HEK293 (cell line): ENCODE data around the gene MAPKAPK5.

Experiments
- EGR2 ChIP-seq: fragments of 450-650 bp; formaldehyde crosslinking; IDR thresholded peaks from 2 replicates; pipeline ENCODE4 v1.5.1; 2016; ENCODE audit warnings: low read depth, missing biosample characterization, missing genetic modification characterization
- GFI1B ChIP-seq: fragments of 450-650 bp; formaldehyde crosslinking; IDR thresholded peaks from 2 replicates; pipeline ENCODE4 v1.5.1; 2016; ENCODE audit warnings: missing biosample characterization, missing genetic modification characterization
- GLIS2 ChIP-seq: fragments of 450-650 bp; formaldehyde crosslinking; IDR thresholded peaks from 2 replicates; pipeline ENCODE4 v1.5.1; 2016; ENCODE audit warnings: missing biosample characterization, missing genetic modification characterization
- HOXC10 ChIP-seq: sonication (generic); formaldehyde crosslinking; IDR thresholded peaks from 2 replicates; pipeline ENCODE4 v1.8.1; 2023; ENCODE audit warnings: mild to moderate bottlenecking, missing genetic modification reagents
- KLF8 ChIP-seq: fragments of 450-650 bp; formaldehyde crosslinking; IDR thresholded peaks from 2 replicates; pipeline ENCODE4 v1.5.1; 2016; ENCODE audit warnings: missing biosample characterization, missing genetic modification characterization
- OSR2 ChIP-seq: fragments of 450-650 bp; formaldehyde crosslinking; IDR thresholded peaks from 2 replicates; pipeline ENCODE4 v1.5.1; 2016; ENCODE audit warnings: missing biosample characterization, missing genetic modification characterization
- SP2 ChIP-seq: fragments of 450-650 bp; formaldehyde crosslinking; IDR thresholded peaks from 2 replicates; pipeline ENCODE4 v1.5.1; 2016; ENCODE audit warnings: missing biosample characterization, missing genetic modification characterization
- SP3 ChIP-seq: fragments of 450-650 bp; formaldehyde crosslinking; IDR thresholded peaks from 2 replicates; pipeline ENCODE4 v1.5.1; 2016; ENCODE audit warnings: missing biosample characterization, missing genetic modification characterization
- YY1 ChIP-seq: fragments of 450-650 bp; formaldehyde crosslinking; IDR thresholded peaks from 2 replicates; pipeline ENCODE4 v1.5.1; 2018; ENCODE audit warnings: missing biosample characterization, missing genetic modification characterization
- ZBTB21 ChIP-seq: fragments of 450-650 bp; formaldehyde crosslinking; IDR thresholded peaks from 2 replicates; pipeline ENCODE4 v1.5.1; 2017; ENCODE audit warnings: missing biosample characterization, missing genetic modification characterization
- ZBTB48 ChIP-seq: fragments of 450-650 bp; formaldehyde crosslinking; IDR thresholded peaks from 2 replicates; pipeline ENCODE4 v1.5.1; 2016; ENCODE audit warnings: missing biosample characterization, missing genetic modification characterization
- ZBTB7A ChIP-seq: fragments of 450-650 bp; formaldehyde crosslinking; IDR thresholded peaks from 2 replicates; pipeline ENCODE4 v1.5.1; 2016; ENCODE audit warnings: low read depth, missing biosample characterization, missing genetic modification characterization
- ZEB2 ChIP-seq: fragments of 450-650 bp; formaldehyde crosslinking; IDR thresholded peaks from 2 replicates; pipeline ENCODE4 v1.5.1; 2016; ENCODE audit warnings: missing biosample characterization, missing genetic modification characterization
- ZFHX2 ChIP-seq: fragments of 450-650 bp; formaldehyde crosslinking; conservative IDR thresholded peaks from 2 replicates; pipeline ENCODE4 v1.5.1; 2016; ENCODE audit warnings: missing biosample characterization, missing genetic modification characterization
- ZIC2 ChIP-seq: fragments of 450-650 bp; formaldehyde crosslinking; IDR thresholded peaks from 2 replicates; pipeline ENCODE4 v1.5.1; 2016; ENCODE audit warnings: missing biosample characterization, missing genetic modification characterization
- ZNF214 ChIP-seq: fragments of 450-650 bp; formaldehyde crosslinking; IDR thresholded peaks from 2 replicates; pipeline ENCODE4 v1.5.1; 2017; ENCODE audit warnings: missing biosample characterization, mild to moderate bottlenecking, missing genetic modification characterization, borderline replicate concordance
- ZNF221 ChIP-seq: fragments of 450-650 bp; formaldehyde crosslinking; IDR thresholded peaks from 2 replicates; pipeline ENCODE4 v1.5.1; 2017; ENCODE audit warnings: missing biosample characterization, missing genetic modification characterization, borderline replicate concordance
- ZNF302 ChIP-seq: fragments of 450-650 bp; formaldehyde crosslinking; IDR thresholded peaks from 2 replicates; pipeline ENCODE4 v1.5.1; 2016; ENCODE audit warnings: missing biosample characterization, missing genetic modification characterization, low read depth
- ZNF311 ChIP-seq: fragments of 450-650 bp; formaldehyde crosslinking; IDR thresholded peaks from 2 replicates; pipeline ENCODE4 v1.5.1; 2017; ENCODE audit warnings: missing biosample characterization, missing genetic modification characterization, borderline replicate concordance
- ZNF335 ChIP-seq: fragments of 450-650 bp; formaldehyde crosslinking; conservative IDR thresholded peaks from 2 replicates; pipeline ENCODE4 v1.5.1; 2016; ENCODE audit warnings: missing biosample characterization, missing genetic modification characterization
- ZNF350 ChIP-seq: fragments of 450-650 bp; formaldehyde crosslinking; IDR thresholded peaks from 2 replicates; pipeline ENCODE4 v1.5.0; 2017; ENCODE audit warnings: missing biosample characterization, mild to moderate bottlenecking, missing genetic modification characterization
- ZNF501 ChIP-seq: fragments of 450-650 bp; formaldehyde crosslinking; IDR thresholded peaks from 2 replicates; pipeline ENCODE4 v1.5.1; 2016; ENCODE audit warnings: missing biosample characterization, missing genetic modification characterization
- ZNF521 ChIP-seq: fragments of 450-650 bp; formaldehyde crosslinking; IDR thresholded peaks from 2 replicates; pipeline ENCODE4 v1.5.1; 2017; ENCODE audit warnings: missing biosample characterization, mild to moderate bottlenecking, missing genetic modification characterization
- ZNF529 ChIP-seq: fragments of 450-650 bp; formaldehyde crosslinking; IDR thresholded peaks from 2 replicates; pipeline ENCODE4 v1.5.1; 2017; ENCODE audit warnings: missing genetic modification characterization, missing biosample characterization; ENCODE audit not compliant: insufficient replicate concordance
- ZNF610 ChIP-seq: fragments of 450-650 bp; formaldehyde crosslinking; IDR thresholded peaks from 2 replicates; pipeline ENCODE4 v1.5.1; 2016; ENCODE audit warnings: missing biosample characterization, missing genetic modification characterization, borderline replicate concordance
- ZNF624 ChIP-seq: fragments of 450-650 bp; formaldehyde crosslinking; IDR thresholded peaks from 2 replicates; pipeline ENCODE4 v1.5.1; 2017; ENCODE audit warnings: missing biosample characterization, missing genetic modification characterization
- ZNF664 ChIP-seq: fragments of 450-650 bp; formaldehyde crosslinking; IDR thresholded peaks from 2 replicates; pipeline ENCODE4 v1.5.1; 2016; ENCODE audit warnings: missing biosample characterization, missing genetic modification characterization
- ZNF707 ChIP-seq: fragments of 450-650 bp; formaldehyde crosslinking; IDR thresholded peaks from 2 replicates; pipeline ENCODE4 v1.5.1; 2016; ENCODE audit warnings: missing biosample characterization, missing genetic modification characterization
- ZNF76 ChIP-seq: fragments of 450-650 bp; formaldehyde crosslinking; IDR thresholded peaks from 2 replicates; pipeline ENCODE4; 2016; ENCODE audit warnings: low read depth, missing biosample characterization, missing genetic modification characterization, borderline replicate concordance
- ZNF785 ChIP-seq: fragments of 450-650 bp; formaldehyde crosslinking; IDR thresholded peaks from 2 replicates; pipeline ENCODE4 v1.5.1; 2016; ENCODE audit warnings: missing biosample characterization, missing genetic modification characterization
- ZNF843 ChIP-seq: fragments of 450-650 bp; formaldehyde crosslinking; IDR thresholded peaks from 2 replicates; pipeline ENCODE4 v1.5.1; 2016; ENCODE audit warnings: missing biosample characterization, missing genetic modification characterization
- ZSCAN23 ChIP-seq: fragments of 450-650 bp; formaldehyde crosslinking; IDR thresholded peaks from 2 replicates; pipeline ENCODE4 v1.5.1; 2016; ENCODE audit warnings: missing biosample characterization, missing genetic modification characterization
- TF ChIP-seq, protein P1 (sequence below): fragments of 450-650 bp; formaldehyde crosslinking; optimal IDR thresholded peaks from 2 replicates; pipeline ENCODE3; 2016; ENCODE audit warnings: missing biosample characterization, mild to moderate bottlenecking, missing genetic modification characterization
- TF ChIP-seq, protein P2 (sequence below): fragments of 450-650 bp; formaldehyde crosslinking; IDR thresholded peaks from 2 replicates; pipeline ENCODE4 v1.5.1; 2016; ENCODE audit warnings: missing biosample characterization, missing genetic modification characterization
- TF ChIP-seq, protein P3 (sequence below): fragments of 450-650 bp; formaldehyde crosslinking; IDR thresholded peaks from 2 replicates; pipeline ENCODE4 v1.5.1; 2016; ENCODE audit warnings: missing biosample characterization, missing genetic modification characterization
- TF ChIP-seq, protein P4 (sequence below): fragments of 450-650 bp; formaldehyde crosslinking; IDR thresholded peaks from 2 replicates; pipeline ENCODE4 v1.5.1; 2016; ENCODE audit warnings: missing biosample characterization, missing genetic modification characterization

The MAPKAPK5 gene

DNA sequence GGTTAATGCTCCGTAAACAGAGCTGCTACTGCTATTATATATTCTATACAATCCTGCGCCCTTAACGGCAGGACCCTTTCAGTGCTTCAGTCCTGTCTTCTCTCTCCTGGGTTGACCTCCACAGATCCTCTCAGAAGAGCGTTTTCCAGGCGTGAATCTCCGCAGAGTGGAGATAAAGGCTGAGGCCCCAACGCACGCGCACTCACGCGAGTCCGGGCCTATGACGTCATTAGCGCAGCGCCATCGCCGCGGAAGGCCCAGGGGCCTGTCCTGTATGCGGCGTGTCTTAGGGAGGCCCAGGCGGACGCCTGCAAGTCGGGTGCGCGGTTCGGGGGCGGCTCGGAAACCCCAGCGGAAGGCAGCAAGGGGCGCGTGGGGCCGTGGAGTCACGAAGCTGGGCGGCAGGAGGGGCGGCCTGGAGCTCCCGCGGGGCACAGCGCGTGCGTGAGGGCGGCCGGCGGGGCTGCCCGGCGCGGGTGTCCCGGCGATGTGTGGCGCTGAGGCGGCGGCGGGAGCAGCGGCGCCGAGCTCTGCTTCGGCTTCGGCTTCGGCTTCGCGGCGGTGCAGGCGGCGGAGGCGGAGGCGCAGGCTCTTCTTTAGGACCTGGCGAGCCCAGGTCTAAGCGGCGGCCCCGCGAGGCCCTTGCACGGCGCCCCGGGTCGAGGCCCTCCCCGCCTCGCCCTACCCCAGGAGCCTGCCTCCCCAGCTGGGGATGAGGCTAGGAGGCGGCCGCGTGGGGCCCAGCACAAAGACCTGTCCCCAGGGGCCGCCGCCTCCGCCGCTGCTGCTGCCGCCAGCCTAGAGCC lies at the start of gene MAPKAPK5 (continued):
- TF ChIP-seq YY1 (peak; percentile 84), ZFHX2 (tag by site-specific recombination) (peak; percentile 80), ZNF610 (tag by site-specific recombination) (peak; percentile 61), ZNF529 (tag by site-specific recombination) (no peak), GFI1B (tag by site-specific recombination) (0 out of 2 replicates have a peak, but pooled peaks have one; percentile 22), ZNF664 (tag by site-specific recombination) (no peak), ZNF76 (tag by site-specific recombination) (peak; percentile 84), ZBTB7A (tag by site-specific recombination) (peak; percentile 73; the same call in 1 of the 2 replicates), ZNF624 (tag by site-specific recombination) (no peak), ZIC2 (tag by site-specific recombination) (peak; percentile 11; the same call in 1 of the 2 replicates), ZNF501 (tag by site-specific recombination) (peak; percentile 79; the same call in 1 of the 2 replicates), KLF8 (tag by site-specific recombination) (peak; percentile 89), GLIS2 (tag by site-specific recombination) (peak; percentile 20; the same call in 1 of the 2 replicates), ZSCAN23 (tag by site-specific recombination) (peak; percentile 43; the same call in 1 of the 2 replicates), ZNF214 (no peak), HOXC10 (CRISPR knock-in tag) (no peak), ZNF302 (tag by site-specific recombination) (no peak), ZNF221 (tag by site-specific recombination) (no peak), OSR2 (tag by site-specific recombination) (no peak), ZNF311 (tag by site-specific recombination) (no peak), ZNF521 (tag by site-specific recombination) (no peak), SP2 (tag by site-specific recombination) (peak; percentile 60), SP3 (tag by site-specific recombination) (peak; percentile 61), ZNF335 (tag by site-specific recombination) (peak; percentile 100), ZBTB21 (tag by site-specific recombination) (peak; percentile 92), ZNF350 (tag by site-specific recombination) (no peak), ZNF843 (0 out of 2 replicates have a peak, but pooled peaks have one; percentile 37), ZEB2 (tag by site-specific recombination) (0 out of 2 replicates have a peak, but pooled peaks have one; percentile 47), ZNF707 (no peak), EGR2 (tag by site-specific recombination) (peak; percentile 50; the same call in 1 of the 2 replicates), ZBTB48 (tag by site-specific recombination) (0 out of 2 replicates have a peak, but pooled peaks have one; percentile 31), ZNF785 (tag by site-specific recombination) (0 out of 2 replicates have a peak, but pooled peaks have one; percentile 73)
- TF ChIP-seq, protein P1, sequence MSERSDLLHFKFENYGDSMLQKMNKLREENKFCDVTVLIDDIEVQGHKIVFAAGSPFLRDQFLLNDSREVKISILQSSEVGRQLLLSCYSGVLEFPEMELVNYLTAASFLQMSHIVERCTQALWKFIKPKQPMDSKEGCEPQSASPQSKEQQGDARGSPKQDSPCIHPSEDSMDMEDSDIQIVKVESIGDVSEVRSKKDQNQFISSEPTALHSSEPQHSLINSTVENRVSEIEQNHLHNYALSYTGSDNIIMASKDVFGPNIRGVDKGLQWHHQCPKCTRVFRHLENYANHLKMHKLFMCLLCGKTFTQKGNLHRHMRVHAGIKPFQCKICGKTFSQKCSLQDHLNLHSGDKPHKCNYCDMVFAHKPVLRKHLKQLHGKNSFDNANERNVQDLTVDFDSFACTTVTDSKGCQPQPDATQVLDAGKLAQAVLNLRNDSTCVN = peak; percentile 98
- TF ChIP-seq, protein P2, sequence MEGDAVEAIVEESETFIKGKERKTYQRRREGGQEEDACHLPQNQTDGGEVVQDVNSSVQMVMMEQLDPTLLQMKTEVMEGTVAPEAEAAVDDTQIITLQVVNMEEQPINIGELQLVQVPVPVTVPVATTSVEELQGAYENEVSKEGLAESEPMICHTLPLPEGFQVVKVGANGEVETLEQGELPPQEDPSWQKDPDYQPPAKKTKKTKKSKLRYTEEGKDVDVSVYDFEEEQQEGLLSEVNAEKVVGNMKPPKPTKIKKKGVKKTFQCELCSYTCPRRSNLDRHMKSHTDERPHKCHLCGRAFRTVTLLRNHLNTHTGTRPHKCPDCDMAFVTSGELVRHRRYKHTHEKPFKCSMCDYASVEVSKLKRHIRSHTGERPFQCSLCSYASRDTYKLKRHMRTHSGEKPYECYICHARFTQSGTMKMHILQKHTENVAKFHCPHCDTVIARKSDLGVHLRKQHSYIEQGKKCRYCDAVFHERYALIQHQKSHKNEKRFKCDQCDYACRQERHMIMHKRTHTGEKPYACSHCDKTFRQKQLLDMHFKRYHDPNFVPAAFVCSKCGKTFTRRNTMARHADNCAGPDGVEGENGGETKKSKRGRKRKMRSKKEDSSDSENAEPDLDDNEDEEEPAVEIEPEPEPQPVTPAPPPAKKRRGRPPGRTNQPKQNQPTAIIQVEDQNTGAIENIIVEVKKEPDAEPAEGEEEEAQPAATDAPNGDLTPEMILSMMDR (tag by site-specific recombination) = no peak
- TF ChIP-seq, protein P3, sequence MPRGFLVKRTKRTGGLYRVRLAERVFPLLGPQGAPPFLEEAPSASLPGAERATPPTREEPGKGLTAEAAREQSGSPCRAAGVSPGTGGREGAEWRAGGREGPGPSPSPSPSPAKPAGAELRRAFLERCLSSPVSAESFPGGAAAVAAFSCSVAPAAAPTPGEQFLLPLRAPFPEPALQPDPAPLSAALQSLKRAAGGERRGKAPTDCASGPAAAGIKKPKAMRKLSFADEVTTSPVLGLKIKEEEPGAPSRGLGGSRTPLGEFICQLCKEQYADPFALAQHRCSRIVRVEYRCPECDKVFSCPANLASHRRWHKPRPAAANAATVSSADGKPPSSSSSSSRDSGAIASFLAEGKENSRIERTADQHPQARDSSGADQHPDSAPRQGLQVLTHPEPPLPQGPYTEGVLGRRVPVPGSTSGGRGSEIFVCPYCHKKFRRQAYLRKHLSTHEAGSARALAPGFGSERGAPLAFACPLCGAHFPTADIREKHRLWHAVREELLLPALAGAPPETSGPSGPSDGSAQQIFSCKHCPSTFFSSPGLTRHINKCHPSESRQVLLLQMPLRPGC (tag by site-specific recombination) = peak; percentile 80
- TF ChIP-seq, protein P4, sequence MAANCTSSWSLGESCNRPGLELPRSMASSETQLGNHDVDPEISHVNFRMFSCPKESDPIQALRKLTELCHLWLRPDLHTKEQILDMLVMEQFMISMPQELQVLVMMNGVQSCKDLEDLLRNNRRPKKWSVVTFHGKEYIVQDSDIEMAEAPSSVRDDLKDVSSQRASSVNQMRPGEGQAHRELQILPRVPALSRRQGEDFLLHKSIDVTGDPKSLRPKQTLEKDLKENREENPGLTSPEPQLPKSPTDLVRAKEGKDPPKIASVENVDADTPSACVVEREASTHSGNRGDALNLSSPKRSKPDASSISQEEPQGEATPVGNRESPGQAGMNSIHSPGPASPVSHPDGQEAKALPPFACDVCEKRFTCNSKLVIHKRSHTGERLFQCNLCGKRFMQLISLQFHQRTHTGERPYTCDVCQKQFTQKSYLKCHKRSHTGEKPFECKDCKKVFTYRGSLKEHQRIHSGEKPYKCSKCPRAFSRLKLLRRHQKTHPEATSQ (tag by site-specific recombination) = no peak
